KMS-11 (cell line): ENCODE measurements around the gene CNDP1.

Experiments
- H2AFZ ChIP-seq: fragments of 200-600 bp; sonication (generic); 2 replicates; pipeline ENCODE4 v1.6.1; 2016; ENCODE audit warnings: antibody characterized with exemption, mixed run types, low read depth
- H3K27ac ChIP-seq: fragments of 200-600 bp; sonication (generic); 2 replicates; pipeline ENCODE4 v1.6.1; 2016; ENCODE audit warnings: mild to moderate bottlenecking, mixed run types
- H3K27me3 ChIP-seq: fragments of 200-600 bp; sonication (generic); 2 replicates; pipeline ENCODE4 v1.6.1; 2017; ENCODE audit warnings: mild to moderate bottlenecking, low read depth, mixed run types, moderate library complexity; ENCODE audit not compliant: insufficient read depth
- H3K36me3 ChIP-seq: fragments of 200-600 bp; sonication (generic); 2 replicates; pipeline ENCODE4 v1.6.1; 2017; ENCODE audit warnings: mild to moderate bottlenecking, mixed run types; ENCODE audit not compliant: insufficient read depth
- H3K4me1 ChIP-seq: fragments of 200-600 bp; sonication (generic); 2 replicates; pipeline ENCODE4 v1.6.1; 2016; ENCODE audit warnings: mild to moderate bottlenecking, low read depth, mixed run types; ENCODE audit not compliant: poor library complexity, severe bottlenecking
- H3K4me2 ChIP-seq: fragments of 200-600 bp; sonication (generic); 2 replicates; pipeline ENCODE4 v1.7.0; 2016; ENCODE audit warnings: mild to moderate bottlenecking, mixed run types
- H3K4me3 ChIP-seq: fragments of 200-600 bp; sonication (generic); IDR thresholded peaks from 2 replicates; pipeline ENCODE4 v1.6.1; 2017; ENCODE audit warnings: low read depth, low read length, mixed read lengths; ENCODE audit not compliant: insufficient read depth
- H3K79me2 ChIP-seq: fragments of 200-600 bp; sonication (generic); 2 replicates; pipeline ENCODE4 v1.6.1; 2016; ENCODE audit warnings: low read depth, mixed run types; ENCODE audit not compliant: insufficient read depth
- H3K9ac ChIP-seq: fragments of 200-600 bp; sonication (generic); 2 replicates; pipeline ENCODE4 v1.6.1; 2016; ENCODE audit warnings: mild to moderate bottlenecking, mixed run types
- H4K20me1 ChIP-seq: fragments of 200-600 bp; sonication (generic); 2 replicates; pipeline ENCODE4 v1.6.1; 2016; ENCODE audit warnings: mild to moderate bottlenecking, mixed run types; ENCODE audit not compliant: insufficient read depth
- CTCF ChIP-seq: fragments of 200-600 bp; sonication (generic); conservative IDR thresholded peaks from 2 replicates; pipeline ENCODE4 v1.6.1; 2017; ENCODE audit warnings: low read depth, mild to moderate bottlenecking, antibody characterized with exemption, low read length, moderate library complexity, mixed read lengths

CNDP1 gene

GRCh38 chr18:74582642-74583041, 48.3 kb downstream of the CNDP1 start:
- TF ChIP-seq CTCF, result no peak
- H3K36me3 ChIP-seq, result no peaks in the 10 kb centered on the region

GRCh38 chr18:74587441-74587840, 53.1 kb downstream of the CNDP1 start:
- Histone ChIP-seq H3K79me2 (no peaks in the 10 kb centered on the region), H3K4me2 (no peak overlapping the region), H4K20me1 (no peaks in the 10 kb centered on the region)

More at GRCh38 chr18:74582642-74583041, 48.3 kb downstream of the CNDP1 start:
- Histone ChIP-seq H3K4me1 (no peaks in the 10 kb centered on the region), H4K20me1 (no peaks in the 10 kb centered on the region), H3K4me2 (no peak overlapping the region), H2AFZ (no peak overlapping the region), H3K27me3 (no peaks in the 10 kb centered on the region), H3K27ac (no peak overlapping the region), H3K9ac (no peak overlapping the region), H3K79me2 (no peaks in the 10 kb centered on the region), H3K4me3 (no peak overlapping the region)

GRCh38 chr18:74589021-74589420, 54.7 kb downstream of the CNDP1 start:
- no peaks in the 10 kb centered on the region for H4K20me1 ChIP-seq
- H3K36me3 ChIP-seq, result no peaks in the 10 kb centered on the region
- H3K79me2 ChIP-seq, result no peaks in the 10 kb centered on the region
- no peak overlapping the region for H3K4me3 ChIP-seq
- peaks cover 53% of the 10 kb centered on the region for H3K4me1 ChIP-seq
- H3K27ac ChIP-seq, result no peak overlapping the region; the same call in 1 of the 2 replicates
- peak overlapping the region; percentile 42 for H3K4me2 ChIP-seq
- H3K27me3 ChIP-seq, result no peaks in the 10 kb centered on the region
- no peak overlapping the region for H3K9ac ChIP-seq
- H2AFZ ChIP-seq, result no peak overlapping the region; the same call in 1 of the 2 replicates
- no peak for TF ChIP-seq CTCF

More at GRCh38 chr18:74587441-74587840, 53.1 kb downstream of the CNDP1 start:
- H3K27ac ChIP-seq, result no peak overlapping the region
- H3K4me1 ChIP-seq, result peaks cover 37% of the 10 kb centered on the region
- no peaks in the 10 kb centered on the region for H3K36me3 ChIP-seq
- no peak overlapping the region for H2AFZ ChIP-seq
- no peak overlapping the region for H3K9ac ChIP-seq
- no peak overlapping the region for H3K4me3 ChIP-seq
- no peaks in the 10 kb centered on the region for H3K27me3 ChIP-seq
- TF ChIP-seq CTCF, result no peak

- Histone ChIP-seq H4K20me1 (no peaks in the 10 kb centered on the region), H3K4me3 (no peak overlapping the region), H3K9ac (no peak overlapping the region), H2AFZ (no peak overlapping the region), H3K4me2 (peak overlapping the region; percentile 42), H3K27ac (no peak overlapping the region), H3K36me3 (no peaks in the 10 kb centered on the region), H3K4me1 (peaks cover 61% of the 10 kb centered on the region), H3K27me3 (no peaks in the 10 kb centered on the region), H3K79me2 (peaks cover 3% of the 10 kb centered on the region; the same call in 1 of the 2 replicates)
- TF ChIP-seq CTCF, result no peak
Measured at GRCh38 chr18:74589811-74590210, 55.5 kb downstream of the CNDP1 start.
